Thymus (tissue), 11 donors: ENCODE data around the gene CGB1. TPM values are rescaled to one million over a fixed set of nuclear protein-coding genes. Genes with fewer than 3 reads are reported as not detected.
"Not testable (repeated sequence)": the region's sequence is repeated elsewhere in the genome, so short reads cannot be mapped to it uniquely, and the experiment has no call there.

Experiments used
- DNase-seq, 9 donors: peaks; one replicate each; pipeline ENCODE4 v3.0.0-alpha.2; 2013; ENCODE audit warnings: low spot score in 9 of 9, low read depth in 6 of 9, missing footprints in 1 of 9
- H3K27ac ChIP-seq, 2 donors: one replicate each; pipeline ENCODE4 v1.5.1; 2013; ENCODE audit warnings: control low read depth in 1 of 2, low read depth in 1 of 2, low read length in 1 of 2, mild to moderate bottlenecking in 1 of 2, moderate library complexity in 1 of 2
- H3K27me3 ChIP-seq, 2 donors: one replicate each; pipeline ENCODE4 v1.5.1; 2013; ENCODE audit warnings: low read length in 1 of 2; ENCODE audit not compliant: control insufficient read depth in 2 of 2, insufficient read depth in 1 of 2
- H3K36me3 ChIP-seq, 2 donors: one replicate each; pipeline ENCODE4 v1.5.1; 2013; ENCODE audit warnings: low read length in 1 of 2, mild to moderate bottlenecking in 1 of 2, moderate library complexity in 1 of 2; ENCODE audit not compliant: control insufficient read depth in 2 of 2, insufficient read depth in 2 of 2
- H3K4me1 ChIP-seq, 2 donors: one replicate each; pipeline ENCODE4 v1.5.1; 2013; ENCODE audit warnings: low read length in 2 of 2; ENCODE audit not compliant: control insufficient read depth in 2 of 2, insufficient read depth in 2 of 2
- H3K4me3 ChIP-seq, 2 donors: one replicate each; pipeline ENCODE4 v1.5.1; 2013; ENCODE audit warnings: low read length in 2 of 2, control low read depth in 1 of 2, mild to moderate bottlenecking in 1 of 2
- H3K9me3 ChIP-seq, 2 donors: one replicate each; pipeline ENCODE4 v1.5.1; 2013; ENCODE audit warnings: low read length in 1 of 2, mild to moderate bottlenecking in 1 of 2; ENCODE audit not compliant: control insufficient read depth in 2 of 2, insufficient read depth in 1 of 2
- WGBS: extraction: QIAGEN DNeasy Blood & Tissue Kit; methylation state at CpG from one replicate; pipeline ENCODE4 v1.1.7; 2013; 5-methylcytosine and 5-hydroxymethylcytosine counted together
- polyA plus RNA-seq: library from polyadenylated mRNA; stranded (reverse); fragments of 200-250 nt; gene quantifications from one replicate; pipeline ENCODE4 v1.2.3, GENCODE V29; 2013
- total RNA-seq: library from RNA; stranded (reverse); fragments of 120-200 nt; gene quantifications from one replicate; pipeline ENCODE4 v1.2.4, GENCODE V29; 2013
- donor health status: healthy.

CGB1 gene
- total and polyA plus RNA-seq, 2 donors = not detected

- Histone ChIP-seq H3K9me3 (no peaks in the 10 kb centered on the region), H3K4me1 (peaks cover 0 to 13% of the 10 kb centered on the region in 2 donors), H3K27me3 (peaks cover 42 to 98% of the 10 kb centered on the region in 2 donors), H3K36me3 (no peaks in the 10 kb centered on the region), H3K4me3 (no peak overlapping the region), H3K27ac (no peak overlapping the region)
- 46% methylated on average over 25 of the region's 25 CpGs for WGBS
- DNase-seq = no peak
Measured at GRCh38 chr19:49061445-49061844, 24.8 kb upstream of the CGB1 start.

GRCh38 chr19:49061000-49061399 lies 24.3 kb upstream of the CGB1 start:
- Histone ChIP-seq H3K27me3 (peaks cover 43 to 98% of the 10 kb centered on the region in 2 donors), H3K4me3 (no peak overlapping the region), H3K27ac (no peak overlapping the region), H3K9me3 (no peaks in the 10 kb centered on the region), H3K4me1 (peaks cover 0 to 18% of the 10 kb centered on the region in 2 donors), H3K36me3 (no peaks in the 10 kb centered on the region)
- no peak for DNase-seq
- 99% methylated on average over 2 of the region's 2 CpGs for WGBS

- 61% methylated on average over 9 of the region's 9 CpGs for WGBS
- Histone ChIP-seq H3K36me3 (no peaks in the 10 kb centered on the region), H3K4me1 (peaks cover 0 to 20% of the 10 kb centered on the region in 2 donors), H3K27me3 (peaks cover 33 to 92% of the 10 kb centered on the region in 2 donors), H3K9me3 (no peaks in the 10 kb centered on the region), H3K27ac (no peak overlapping the region), H3K4me3 (no peak overlapping the region)
- no peak for DNase-seq
Measured at GRCh38 chr19:49059053-49059452, 22.4 kb upstream of the CGB1 start.

- 54% methylated on average over 10 of the region's 10 CpGs for WGBS
- DNase-seq = no peak
- peaks cover 31 to 87% of the 10 kb centered on the region in 2 donors for H3K27me3 ChIP-seq
- no peak overlapping the region for H3K27ac ChIP-seq
- no peaks in the 10 kb centered on the region for H3K9me3 ChIP-seq
- H3K4me3 ChIP-seq = no peak overlapping the region
- H3K36me3 ChIP-seq = no peaks in the 10 kb centered on the region
- H3K4me1 ChIP-seq = peaks cover 0 to 20% of the 10 kb centered on the region in 2 donors
Measured at GRCh38 chr19:49058562-49058961, 21.9 kb upstream of the CGB1 start.

- H3K36me3 ChIP-seq = no peaks in the 10 kb centered on the region
- WGBS = 4% methylated on average over 38 of the region's 38 CpGs
- no peak for DNase-seq
- H3K4me3 ChIP-seq = peak within 1 kb of the TSS in 1 of 2 donors; percentile 48
- no peaks in the 10 kb centered on the region for H3K9me3 ChIP-seq
- no peak within 1 kb of the TSS for H3K27ac ChIP-seq
- H3K27me3 ChIP-seq = peaks cover 31 to 78% of the 10 kb centered on the region in 2 donors
- peaks cover 0 to 20% of the 10 kb centered on the region in 2 donors for H3K4me1 ChIP-seq
Measured at GRCh38 chr19:49057636-49058234, 21.0 kb upstream of the CGB1 start, which contains the start of gene CGB7. Gene CGB7, minus strand, starts transcription at chr19:49057749. Its CDS starts 2,374 bp downstream, at chr19:49055375.

GRCh38 chr19:49056902-49057596 lies 20.4 kb upstream of the CGB1 start:
- WGBS = 4% methylated on average over 34 of the region's 34 CpGs
- H3K27me3 ChIP-seq = peaks cover 31 to 71% of the 10 kb centered on the region in 2 donors
- H3K9me3 ChIP-seq, H3K27ac ChIP-seq, DNase-seq, H3K36me3 ChIP-seq: not testable (repeated sequence)
- H3K4me3 ChIP-seq = peak overlapping the region in 1 of 2 donors; percentile 48
- H3K4me1 ChIP-seq = peaks cover 0 to 20% of the 10 kb centered on the region in 2 donors

GRCh38 chr19:49056101-49056901 lies 19.6 kb upstream of the CGB1 start:
- Histone ChIP-seq H3K4me3 (peak overlapping the region; percentile 10 to 48), H3K4me1 (peaks cover 0 to 20% of the 10 kb centered on the region in 2 donors), H3K9me3 (no peaks in the 10 kb centered on the region), H3K27ac (no peak overlapping the region), H3K36me3 (no peaks in the 10 kb centered on the region), H3K27me3 (peaks cover 31 to 64% of the 10 kb centered on the region in 2 donors)
- DNase-seq = peak in 4 of 9 donors; percentile 12 to 33 (median 22)
- WGBS = 1% methylated on average over 63 of the region's 63 CpGs

GRCh38 chr19:49050376-49051033 lies 13.8 kb upstream of the CGB1 start:
- H3K27ac ChIP-seq, DNase-seq, H3K4me3 ChIP-seq, H3K4me1 ChIP-seq, H3K9me3 ChIP-seq, H3K36me3 ChIP-seq: not testable (repeated sequence)
- peaks cover 3 to 11% of the 10 kb centered on the region in 2 donors for H3K27me3 ChIP-seq
- WGBS = 88% methylated on average over 24 of the region's 24 CpGs
